HG03135 (cell line): ENCODE data around the gene MUC5AC.

Experiments used
- ATAC-seq: cut with Tn5 transposase; IDR thresholded peaks from one replicate; pipeline ENCODE4 v1.9.1; 2021; ENCODE audit warnings: mild to moderate bottlenecking, moderate library complexity; ENCODE audit not compliant: unreplicated experiment

Gene MUC5AC

DNA sequence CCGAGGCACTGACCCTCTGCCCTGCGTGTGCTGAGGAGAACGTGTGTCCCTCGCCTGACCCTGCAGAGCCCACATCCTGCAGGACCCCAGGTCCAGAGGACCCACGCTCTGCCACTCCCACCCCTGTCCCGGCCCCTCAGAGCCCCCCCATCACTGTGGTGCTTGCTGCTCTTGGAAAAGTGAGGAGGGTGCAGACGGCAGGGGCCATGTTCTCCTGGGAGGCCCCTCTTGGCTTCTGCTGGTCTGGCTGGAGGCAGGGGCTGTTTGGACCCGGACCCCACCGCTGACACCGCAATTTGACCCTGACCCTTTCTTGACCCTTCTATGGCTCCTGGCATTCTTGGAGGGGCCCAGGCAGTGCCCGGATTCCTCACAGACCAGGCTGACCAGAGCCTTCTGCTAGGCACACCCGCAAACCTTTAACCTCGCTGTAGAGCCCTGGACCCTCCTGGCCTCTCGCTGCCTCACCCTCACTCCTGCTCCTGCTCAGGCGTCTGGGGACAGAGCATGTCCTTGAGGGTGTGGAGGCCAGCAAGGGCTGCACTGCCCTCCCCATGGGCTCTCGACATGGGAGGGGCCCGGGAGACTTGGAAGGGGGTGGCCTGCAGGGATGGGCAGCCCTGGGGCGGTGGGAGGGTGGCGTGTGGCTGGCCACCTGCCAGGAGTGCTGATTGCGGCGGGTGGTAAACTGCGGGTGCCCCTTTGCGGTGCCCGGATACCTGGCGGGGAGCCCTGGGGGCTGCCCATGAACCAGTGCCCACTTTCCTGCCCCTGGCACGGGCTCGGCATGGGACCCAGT lies 37.0 kb upstream of the MUC5AC start:
- ATAC-seq: no peak

DNA sequence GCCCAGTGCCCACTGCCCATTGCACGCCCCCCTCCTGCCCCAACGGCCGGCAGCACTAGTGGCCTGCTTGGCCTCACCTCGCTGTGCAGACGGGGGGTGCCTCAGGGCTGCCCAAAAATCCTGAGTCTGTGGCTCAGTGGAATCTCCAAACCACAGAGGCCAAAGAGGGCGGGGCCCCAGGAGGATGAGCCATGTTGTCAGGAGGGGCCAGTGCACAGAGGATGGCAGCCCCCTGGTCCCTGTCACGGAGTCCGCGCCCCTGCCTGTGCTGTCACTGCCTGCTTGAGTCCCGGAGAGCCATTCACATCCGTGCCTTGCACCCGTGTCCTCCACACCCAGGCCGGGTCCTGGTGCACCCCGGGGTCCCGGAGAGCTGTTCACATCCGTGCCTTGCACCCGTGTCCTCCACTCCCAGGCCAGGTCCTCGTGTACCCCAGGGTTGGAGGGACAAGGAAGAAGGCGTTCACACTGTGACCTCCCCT lies 36.4 kb upstream of the MUC5AC start:
- ATAC-seq: no peak

DNA sequence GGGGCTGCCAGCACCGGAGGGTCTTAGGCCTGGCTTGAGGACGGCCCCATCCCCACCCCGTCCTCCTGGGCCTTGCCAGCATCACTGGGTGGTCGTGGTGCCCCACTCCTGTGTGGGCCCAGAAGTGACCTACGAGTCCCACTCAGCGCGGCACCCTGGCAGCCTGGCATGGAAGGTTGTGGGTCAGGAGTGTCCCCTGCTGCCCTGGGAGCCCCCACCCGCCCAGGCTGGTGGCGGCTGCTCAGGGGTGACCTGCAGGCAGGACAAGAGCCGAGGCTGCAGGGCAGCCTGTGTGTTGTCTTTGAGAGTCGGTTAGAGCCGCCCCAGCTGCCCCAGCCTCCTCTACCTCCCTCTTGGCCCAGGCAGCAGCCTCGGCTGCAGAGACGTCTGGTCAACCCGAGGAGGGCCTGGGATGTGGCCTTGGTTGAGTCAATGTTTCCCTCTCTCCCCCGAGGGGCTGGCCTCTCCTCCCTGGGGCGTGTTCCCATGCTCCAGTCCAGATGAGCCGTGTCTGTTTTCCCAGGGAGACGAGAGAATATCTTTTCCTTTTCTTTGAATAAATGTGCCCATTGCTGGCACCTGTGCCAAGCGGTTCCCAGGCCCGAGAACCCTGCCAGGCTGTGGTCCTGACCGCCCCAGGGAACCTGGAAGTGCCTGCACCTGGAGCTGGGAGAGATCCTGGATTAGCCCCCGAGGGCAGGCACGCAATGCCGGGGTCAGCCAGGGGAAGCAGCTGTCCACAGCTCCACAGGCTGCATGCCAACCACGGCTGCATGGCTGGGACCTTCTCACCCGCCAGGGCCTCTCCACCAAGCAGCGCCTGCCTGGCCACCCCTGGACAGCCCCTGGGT lies 35.7 kb upstream of the MUC5AC start:
- ATAC-seq: no peak

DNA sequence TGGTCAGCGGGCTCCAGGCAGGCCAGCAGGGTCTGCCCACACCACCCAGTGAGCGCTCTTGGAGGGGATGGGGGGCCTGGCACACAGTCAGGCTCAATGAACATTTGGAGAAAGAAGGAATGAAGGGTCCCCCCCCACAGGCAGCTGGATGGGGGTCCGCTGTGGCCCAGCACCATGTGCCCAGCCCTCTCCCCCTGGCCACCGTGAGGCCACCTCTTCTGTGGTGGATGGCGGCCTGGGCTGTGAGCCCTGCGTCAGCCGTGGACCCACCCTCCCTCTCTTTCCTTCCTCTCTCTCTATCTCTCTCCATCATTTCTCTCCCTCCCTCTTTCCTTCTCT lies 35.1 kb upstream of the MUC5AC start:
- ATAC-seq: no peak

GRCh38 chr11:1123970-1124369 lies 33.8 kb upstream of the MUC5AC start:
- ATAC-seq: no peak

GRCh38 chr11:1125803-1126202 lies 31.9 kb upstream of the MUC5AC start:
- no peak for ATAC-seq

- no peak for ATAC-seq
Measured at GRCh38 chr11:1126491-1126926, 31.2 kb upstream of the MUC5AC start.

DNA sequence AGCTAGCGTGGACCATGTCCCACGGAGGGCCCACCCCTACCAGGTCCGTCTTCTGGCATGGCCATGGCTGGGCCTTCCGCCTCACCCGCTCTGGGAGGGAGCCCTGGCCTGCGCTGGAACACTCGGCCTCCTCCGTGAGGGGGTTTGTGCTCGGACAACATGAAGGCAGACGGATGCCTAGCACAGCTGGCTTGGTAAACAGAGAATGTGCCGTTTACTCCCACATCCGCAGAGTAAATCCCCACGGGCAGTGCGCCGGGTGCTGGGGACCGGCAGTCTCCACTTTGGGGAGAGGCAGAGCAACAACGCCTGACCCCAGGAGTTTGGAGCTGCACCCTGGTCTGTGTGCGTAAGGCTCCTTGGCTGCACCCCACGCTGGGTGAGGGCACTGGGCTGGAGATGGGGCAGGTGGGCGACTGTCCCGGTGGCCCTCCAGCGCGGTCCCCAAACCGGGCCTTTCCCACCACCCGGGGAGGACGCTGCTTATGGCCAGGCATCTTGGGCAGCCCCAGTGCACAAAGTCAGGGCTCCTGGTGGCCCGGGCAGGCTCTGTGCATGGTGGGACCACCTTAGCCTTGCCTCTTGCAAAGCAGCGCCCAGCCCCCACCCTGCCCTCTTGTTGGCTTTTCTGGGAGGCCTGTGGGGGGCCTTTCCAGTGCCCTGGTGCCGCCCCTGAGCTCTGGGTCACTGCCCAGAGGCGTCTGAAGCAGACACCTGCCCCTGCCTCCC lies 30.7 kb upstream of the MUC5AC start:
- ATAC-seq: no peak

DNA sequence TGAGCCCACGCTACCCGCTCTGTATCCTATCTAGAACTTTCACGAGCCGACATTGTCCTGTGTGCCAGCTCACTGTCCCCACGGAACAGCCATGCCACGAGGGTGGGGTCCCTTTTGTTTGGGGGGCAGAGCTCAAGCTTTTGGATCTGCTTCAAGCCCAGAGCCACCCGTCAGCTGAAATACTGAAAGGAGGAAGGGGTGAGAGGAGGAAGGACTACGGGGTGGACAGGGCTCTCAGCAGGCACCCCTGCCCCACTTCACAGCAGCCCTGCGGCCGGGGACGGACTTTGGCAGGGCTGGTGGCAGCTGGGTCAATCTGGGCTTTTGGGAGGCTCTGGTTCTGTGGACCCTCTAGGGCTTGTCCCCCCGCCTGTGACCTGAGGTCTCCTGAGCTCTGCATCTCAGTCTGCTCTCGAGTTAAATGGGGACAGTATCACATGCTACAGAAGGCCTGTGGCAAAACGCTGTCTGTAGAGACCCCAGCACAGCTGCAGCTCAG lies 30.0 kb upstream of the MUC5AC start:
- ATAC-seq: no peak

DNA sequence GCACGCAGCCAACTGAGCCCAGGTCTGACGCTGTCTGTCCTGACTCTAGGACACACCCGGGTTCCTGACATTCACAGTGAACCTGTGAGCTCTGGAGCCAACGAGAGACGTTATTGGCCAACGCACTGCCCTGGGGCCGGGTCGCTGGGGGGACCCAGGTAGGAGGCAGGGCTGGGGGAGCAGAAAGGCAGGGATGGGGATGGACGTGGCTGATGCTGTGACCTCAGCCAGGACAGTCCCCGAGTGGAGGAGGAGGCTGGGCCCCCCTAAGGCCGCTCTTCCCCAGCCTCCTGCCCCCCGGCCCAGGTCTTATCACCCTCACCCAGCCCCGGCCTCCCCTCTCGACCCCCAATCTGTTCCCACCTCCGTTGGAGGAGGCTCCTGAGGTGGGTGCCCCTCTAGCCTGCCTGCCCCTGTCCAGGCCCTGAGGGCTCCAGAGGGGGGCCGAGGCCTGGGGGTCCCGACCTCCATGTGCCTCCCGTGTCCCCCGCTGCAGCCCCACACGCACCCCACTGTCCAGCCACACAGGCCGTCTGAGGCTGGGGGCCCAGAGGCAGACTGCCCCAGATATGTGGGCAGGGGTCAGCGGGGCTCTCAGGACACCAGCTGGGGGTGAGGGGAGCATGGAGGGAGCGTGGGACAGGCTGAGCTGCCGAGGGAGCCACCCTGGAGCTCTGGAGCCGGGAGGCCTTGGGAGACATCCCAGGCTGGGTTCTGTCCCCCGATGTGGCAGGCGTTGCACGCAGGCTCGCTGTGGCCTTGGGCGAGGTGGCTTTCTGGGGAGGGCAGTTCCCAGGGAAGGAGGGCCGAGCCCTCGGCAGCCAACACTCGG lies 29.2 kb upstream of the MUC5AC start:
- no peak for ATAC-seq

GRCh38 chr11:1129143-1129610 lies 28.6 kb upstream of the MUC5AC start:
- no peak for ATAC-seq

GRCh38 chr11:1129611-1130160 lies 28.1 kb upstream of the MUC5AC start:
- no peak for ATAC-seq

GRCh38 chr11:1130276-1131032 lies 27.3 kb upstream of the MUC5AC start:
- no peak for ATAC-seq

DNA sequence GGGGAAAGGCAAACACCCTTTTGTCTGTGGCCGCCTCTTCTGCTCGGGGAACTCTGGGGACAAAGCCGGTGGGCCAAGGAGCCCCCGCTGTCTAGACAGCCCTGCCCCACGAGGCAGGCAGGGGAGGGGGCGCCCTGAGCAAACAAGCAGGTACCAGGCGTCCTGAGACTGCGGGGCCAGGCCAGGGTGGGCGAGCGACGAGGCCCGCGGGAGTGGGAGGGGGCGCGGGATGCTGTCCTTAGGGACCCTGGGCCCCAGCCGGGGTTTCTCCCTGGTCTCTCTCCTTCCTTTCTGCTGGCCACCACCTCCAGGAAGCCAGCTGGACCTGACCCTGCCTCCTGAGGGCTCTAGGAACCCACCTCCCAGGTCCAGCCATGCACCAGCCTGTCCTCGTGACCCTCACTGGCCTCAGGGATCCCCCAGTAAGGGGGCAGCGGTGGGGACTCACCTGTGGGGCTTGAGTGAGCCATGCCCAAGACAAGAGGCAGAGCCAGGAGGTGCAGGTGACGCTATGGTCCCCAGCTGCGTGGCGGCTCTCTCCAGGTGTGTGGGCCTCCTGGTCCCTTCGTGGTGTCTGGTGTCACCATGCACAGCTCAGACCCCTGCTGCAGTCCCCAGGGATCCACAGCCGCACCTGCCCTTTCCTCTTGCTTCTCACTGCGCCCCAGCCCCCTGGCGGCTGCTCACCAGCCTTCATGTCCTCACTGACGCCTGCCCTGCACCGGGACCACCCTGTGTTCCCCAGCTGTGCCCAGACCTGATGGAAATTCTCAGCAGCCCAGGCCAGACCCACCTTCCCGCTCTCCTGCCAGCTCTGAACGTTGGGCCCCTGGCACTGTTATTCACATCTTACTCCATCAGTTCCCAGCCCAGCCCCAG lies 26.5 kb upstream of the MUC5AC start:
- no peak for ATAC-seq

GRCh38 chr11:1134848-1135445 lies 22.8 kb upstream of the MUC5AC start:
- ATAC-seq: no peak

GRCh38 chr11:1138097-1138496 lies 19.7 kb upstream of the MUC5AC start:
- ATAC-seq: no peak

- ATAC-seq: no peak
Measured at GRCh38 chr11:1139441-1140083, 18.2 kb upstream of the MUC5AC start.
